ENCODE results near the gene RPH3AL.

The RPH3AL gene

DNA sequence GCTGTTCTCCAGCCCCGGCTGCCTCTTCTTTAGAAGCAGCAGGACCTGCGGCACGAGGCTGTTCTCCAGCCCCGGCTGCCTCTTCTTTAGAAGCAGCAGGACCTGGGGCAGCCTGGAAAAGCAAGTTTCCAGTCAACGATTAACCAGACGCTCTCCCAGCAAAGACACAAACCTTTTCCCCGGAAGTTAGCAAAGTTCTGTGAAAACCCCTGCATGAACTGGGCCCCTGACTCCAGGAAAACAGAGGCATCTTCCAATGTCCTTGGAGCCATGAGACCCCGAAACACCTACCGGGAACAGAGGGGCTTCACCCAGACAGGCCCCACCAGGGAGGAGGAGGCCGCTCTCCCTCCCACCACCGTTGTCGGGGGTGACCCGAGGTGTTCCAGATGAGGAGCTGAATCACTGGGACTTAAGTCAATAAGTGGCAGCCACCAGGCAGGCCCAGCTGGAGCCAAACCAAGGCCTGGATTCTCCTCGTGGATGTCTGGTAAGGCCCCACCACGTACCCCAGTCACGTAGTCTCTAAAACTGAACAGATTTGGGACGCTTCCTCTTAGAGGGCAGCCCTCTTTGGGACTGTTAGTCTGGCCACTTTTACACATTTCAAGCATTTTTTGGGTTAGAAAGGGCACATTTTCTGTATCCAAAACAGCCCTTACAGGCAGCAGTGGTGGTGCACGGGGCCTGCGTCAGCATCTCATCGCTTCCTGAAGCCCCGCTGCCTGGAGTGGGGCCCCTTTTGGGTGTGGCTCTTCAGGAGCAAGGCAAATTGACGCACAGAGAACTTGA, at the start of gene RPH3AL (continued):
- TF ChIP-seq, protein P1, sequence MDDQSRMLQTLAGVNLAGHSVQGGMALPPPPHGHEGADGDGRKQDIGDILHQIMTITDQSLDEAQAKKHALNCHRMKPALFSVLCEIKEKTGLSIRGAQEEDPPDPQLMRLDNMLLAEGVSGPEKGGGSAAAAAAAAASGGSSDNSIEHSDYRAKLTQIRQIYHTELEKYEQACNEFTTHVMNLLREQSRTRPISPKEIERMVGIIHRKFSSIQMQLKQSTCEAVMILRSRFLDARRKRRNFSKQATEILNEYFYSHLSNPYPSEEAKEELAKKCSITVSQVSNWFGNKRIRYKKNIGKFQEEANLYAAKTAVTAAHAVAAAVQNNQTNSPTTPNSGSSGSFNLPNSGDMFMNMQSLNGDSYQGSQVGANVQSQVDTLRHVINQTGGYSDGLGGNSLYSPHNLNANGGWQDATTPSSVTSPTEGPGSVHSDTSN (CRISPR knock-in tag; IDR thresholded peaks at IDR 0.05), result no peak
- no peak for TF ChIP-seq ZNF302 (tag by site-specific recombination; IDR thresholded peaks at IDR 0.05; ENCODE audit: low read depth)
- peak; percentile 14; the same call in 1 of the 2 replicates for TF ChIP-seq ZNF623 (tag by site-specific recombination; IDR thresholded peaks at IDR 0.05)

DNA sequence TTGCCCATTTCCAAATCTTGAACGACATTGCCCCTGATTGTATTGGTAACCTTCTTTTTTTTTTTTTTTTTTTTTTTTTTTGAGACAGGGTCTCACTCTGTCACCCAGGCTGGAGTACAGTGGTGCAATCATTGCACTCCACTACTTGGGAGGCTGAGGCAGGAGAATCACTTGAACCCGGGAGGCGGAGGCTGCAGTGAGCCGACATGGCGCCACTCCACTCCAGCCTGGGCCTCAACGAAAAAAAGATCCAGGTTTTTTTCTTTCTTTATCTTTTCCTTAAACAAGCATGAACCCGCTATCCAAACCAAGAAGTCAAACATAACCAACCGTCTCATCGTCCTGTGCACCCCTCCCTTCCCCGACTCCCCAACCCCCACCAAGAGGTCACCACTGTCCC, 47.6 kb upstream of the RPH3AL start:
- Histone ChIP-seq H3K4me1 (ENCODE audit: control insufficient read depth, insufficient read depth, low read length) (no peaks in the 10 kb centered on the region), H3K9me3 (ENCODE audit: control insufficient read depth, insufficient read depth, low read depth, low read length) (no peaks in the 10 kb centered on the region), H3K4me3 (ENCODE audit: low read depth, low read length) (no peak overlapping the region), H3K27ac (ENCODE audit: extremely low read depth, low read depth, low read length) (no peak overlapping the region), H3K36me3 (ENCODE audit: control insufficient read depth in 2 of 2, insufficient read depth in 1 of 2, low read length in 2 of 2) (no peaks in the 10 kb centered on the region)
- no peak for TF ChIP-seq ZNF658 (tag by site-specific recombination; IDR thresholded peaks at IDR 0.05)
- TF ChIP-seq, protein P2, sequence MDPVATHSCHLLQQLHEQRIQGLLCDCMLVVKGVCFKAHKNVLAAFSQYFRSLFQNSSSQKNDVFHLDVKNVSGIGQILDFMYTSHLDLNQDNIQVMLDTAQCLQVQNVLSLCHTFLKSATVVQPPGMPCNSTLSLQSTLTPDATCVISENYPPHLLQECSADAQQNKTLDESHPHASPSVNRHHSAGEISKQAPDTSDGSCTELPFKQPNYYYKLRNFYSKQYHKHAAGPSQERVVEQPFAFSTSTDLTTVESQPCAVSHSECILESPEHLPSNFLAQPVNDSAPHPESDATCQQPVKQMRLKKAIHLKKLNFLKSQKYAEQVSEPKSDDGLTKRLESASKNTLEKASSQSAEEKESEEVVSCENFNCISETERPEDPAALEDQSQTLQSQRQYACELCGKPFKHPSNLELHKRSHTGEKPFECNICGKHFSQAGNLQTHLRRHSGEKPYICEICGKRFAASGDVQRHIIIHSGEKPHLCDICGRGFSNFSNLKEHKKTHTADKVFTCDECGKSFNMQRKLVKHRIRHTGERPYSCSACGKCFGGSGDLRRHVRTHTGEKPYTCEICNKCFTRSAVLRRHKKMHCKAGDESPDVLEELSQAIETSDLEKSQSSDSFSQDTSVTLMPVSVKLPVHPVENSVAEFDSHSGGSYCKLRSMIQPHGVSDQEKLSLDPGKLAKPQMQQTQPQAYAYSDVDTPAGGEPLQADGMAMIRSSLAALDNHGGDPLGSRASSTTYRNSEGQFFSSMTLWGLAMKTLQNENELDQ (tag by site-specific recombination; IDR thresholded peaks at IDR 0.05; ENCODE audit: low read depth), result no peak
- no peak for TF ChIP-seq ZNF354C (tag by site-specific recombination; IDR thresholded peaks at IDR 0.05; ENCODE audit: borderline replicate concordance, low read depth)
- TF ChIP-seq ZNF623 (tag by site-specific recombination; IDR thresholded peaks at IDR 0.05), result no peak
- TF ChIP-seq GLIS1 (tag by site-specific recombination; IDR thresholded peaks at IDR 0.05), result no peak
- no peak for TF ChIP-seq ZNF202 (tag by site-specific recombination; IDR thresholded peaks at IDR 0.05; ENCODE audit: borderline replicate concordance)
- no peak for TF ChIP-seq ZNF544 (tag by site-specific recombination; IDR thresholded peaks at IDR 0.05)
- no peak for TF ChIP-seq ZNF701 (tag by site-specific recombination; IDR thresholded peaks at IDR 0.05)
- TF ChIP-seq ZNF768 (tag by site-specific recombination; IDR thresholded peaks at IDR 0.05), result no peak
- no peak for TF ChIP-seq ZNF302 (tag by site-specific recombination; IDR thresholded peaks at IDR 0.05; ENCODE audit: low read depth)
- TF ChIP-seq ZNF629 (tag by site-specific recombination; IDR thresholded peaks at IDR 0.05), result no peak
- TF ChIP-seq ZBTB17 (tag by site-specific recombination; IDR thresholded peaks at IDR 0.05), result no peak
- no peak for TF ChIP-seq SCRT1 (tag by site-specific recombination; IDR thresholded peaks at IDR 0.05; ENCODE audit: borderline replicate concordance)
- TF ChIP-seq, protein P3, sequence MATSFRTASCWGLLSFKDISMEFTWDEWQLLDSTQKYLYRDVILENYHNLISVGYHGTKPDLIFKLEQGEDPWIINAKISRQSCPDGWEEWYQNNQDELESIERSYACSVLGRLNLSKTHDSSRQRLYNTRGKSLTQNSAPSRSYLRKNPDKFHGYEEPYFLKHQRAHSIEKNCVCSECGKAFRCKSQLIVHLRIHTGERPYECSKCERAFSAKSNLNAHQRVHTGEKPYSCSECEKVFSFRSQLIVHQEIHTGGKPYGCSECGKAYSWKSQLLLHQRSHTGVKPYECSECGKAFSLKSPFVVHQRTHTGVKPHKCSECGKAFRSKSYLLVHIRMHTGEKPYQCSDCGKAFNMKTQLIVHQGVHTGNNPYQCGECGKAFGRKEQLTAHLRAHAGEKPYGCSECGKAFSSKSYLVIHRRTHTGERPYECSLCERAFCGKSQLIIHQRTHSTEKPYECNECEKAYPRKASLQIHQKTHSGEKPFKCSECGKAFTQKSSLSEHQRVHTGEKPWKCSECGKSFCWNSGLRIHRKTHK (tag by site-specific recombination; IDR thresholded peaks at IDR 0.05), result no peak
- no peak for TF ChIP-seq ZNF530 (tag by site-specific recombination; IDR thresholded peaks at IDR 0.05; ENCODE audit: low read depth)
- no peak for TF ChIP-seq ZFHX2 (tag by site-specific recombination; conservative IDR thresholded peaks at IDR 0.05)
- no peak for TF ChIP-seq BCL11B (tag by site-specific recombination; IDR thresholded peaks at IDR 0.05; ENCODE audit: low read depth)
- TF ChIP-seq ZNF211 (tag by site-specific recombination; IDR thresholded peaks at IDR 0.05; ENCODE audit: low read depth), result no peak
- TF ChIP-seq ZNF670 (tag by site-specific recombination; IDR thresholded peaks at IDR 0.05; ENCODE audit: low read depth), result no peak
- TF ChIP-seq ZNF596 (tag by site-specific recombination; IDR thresholded peaks at IDR 0.05), result no peak
- ChIA-PET CTCF (no interaction called here), POLR2A (no interaction called here)
